HL-60 (cell line): ENCODE results near the gene TMEM221.

ENCODE experiments used
- GABPA ChIP-seq: IDR thresholded peaks from 2 replicates; pipeline ENCODE4 v1.6.1; 2012; ENCODE audit warnings: low read depth
- TF ChIP-seq, protein P1 (sequence below): IDR thresholded peaks from one replicate; pipeline ENCODE4 v1.5.1; 2011; ENCODE audit warnings: low read length, control low read depth, inconsistent platforms; ENCODE audit not compliant: insufficient read depth

DNA sequence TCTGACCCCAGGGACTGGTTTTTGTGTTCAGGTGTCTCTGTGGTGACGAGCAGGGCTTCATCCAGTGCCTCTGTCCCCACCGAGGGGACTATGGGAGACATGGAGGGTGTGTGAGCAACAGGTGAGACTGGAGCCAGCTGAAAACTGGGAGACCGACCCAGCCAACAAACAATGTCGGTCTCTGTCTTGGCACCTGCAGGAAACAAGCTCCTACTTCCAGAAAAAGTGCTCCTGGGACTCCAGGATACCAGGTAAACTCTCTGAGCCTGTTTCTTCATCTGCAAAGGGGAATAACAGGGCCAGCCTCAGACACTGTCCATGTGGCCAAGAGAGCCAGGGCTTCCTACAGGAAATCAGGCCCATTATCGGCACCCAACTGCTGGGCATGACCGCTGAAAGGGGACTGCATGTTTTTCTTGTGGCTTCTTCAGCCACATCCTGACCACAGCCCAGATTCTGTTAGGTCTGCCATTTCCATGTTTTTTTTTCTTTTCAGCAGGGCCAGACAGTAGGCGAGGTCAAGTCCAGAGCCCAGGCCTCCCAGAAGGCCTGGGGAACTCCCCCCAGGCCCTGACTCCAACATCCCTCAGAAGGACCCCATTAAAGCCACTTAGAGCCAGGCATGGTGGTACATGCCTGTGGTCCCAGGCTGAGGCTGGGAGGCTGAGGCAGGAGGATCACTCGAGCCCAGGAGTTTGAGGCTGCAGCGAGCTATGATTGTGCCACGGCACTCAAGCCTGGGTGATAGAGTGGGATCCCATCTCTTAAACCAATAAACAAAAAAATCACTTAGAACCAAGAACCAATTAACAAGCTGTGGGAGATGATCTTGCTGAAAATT, 42.2 kb downstream of the TMEM221 start:
- TF ChIP-seq, protein P1, sequence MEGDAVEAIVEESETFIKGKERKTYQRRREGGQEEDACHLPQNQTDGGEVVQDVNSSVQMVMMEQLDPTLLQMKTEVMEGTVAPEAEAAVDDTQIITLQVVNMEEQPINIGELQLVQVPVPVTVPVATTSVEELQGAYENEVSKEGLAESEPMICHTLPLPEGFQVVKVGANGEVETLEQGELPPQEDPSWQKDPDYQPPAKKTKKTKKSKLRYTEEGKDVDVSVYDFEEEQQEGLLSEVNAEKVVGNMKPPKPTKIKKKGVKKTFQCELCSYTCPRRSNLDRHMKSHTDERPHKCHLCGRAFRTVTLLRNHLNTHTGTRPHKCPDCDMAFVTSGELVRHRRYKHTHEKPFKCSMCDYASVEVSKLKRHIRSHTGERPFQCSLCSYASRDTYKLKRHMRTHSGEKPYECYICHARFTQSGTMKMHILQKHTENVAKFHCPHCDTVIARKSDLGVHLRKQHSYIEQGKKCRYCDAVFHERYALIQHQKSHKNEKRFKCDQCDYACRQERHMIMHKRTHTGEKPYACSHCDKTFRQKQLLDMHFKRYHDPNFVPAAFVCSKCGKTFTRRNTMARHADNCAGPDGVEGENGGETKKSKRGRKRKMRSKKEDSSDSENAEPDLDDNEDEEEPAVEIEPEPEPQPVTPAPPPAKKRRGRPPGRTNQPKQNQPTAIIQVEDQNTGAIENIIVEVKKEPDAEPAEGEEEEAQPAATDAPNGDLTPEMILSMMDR = no peak
- no peak for TF ChIP-seq GABPA
